Subcutaneous abdominal adipose tissue (tissue), 5 donors: ENCODE results near the gene ARFGEF3.

Experiments
- H3K27ac ChIP-seq: one replicate; pipeline ENCODE4 v1.7.0; 2013; ENCODE audit warnings: low read depth, mild to moderate bottlenecking, inconsistent platforms, low read length, moderate library complexity
- H3K27me3 ChIP-seq, 5 donors: one replicate each; pipeline ENCODE4 v1.7.0; 2013; ENCODE audit warnings: low read length in 5 of 5, inconsistent platforms in 1 of 5; ENCODE audit not compliant: control insufficient read depth in 5 of 5, insufficient read depth in 4 of 5
- H3K36me3 ChIP-seq, 5 donors: one replicate each; pipeline ENCODE4 v1.7.0; 2013; ENCODE audit warnings: low read length in 5 of 5; ENCODE audit not compliant: control insufficient read depth in 5 of 5, insufficient read depth in 5 of 5
- H3K4me1 ChIP-seq, 5 donors: one replicate each; pipeline ENCODE4 v1.7.0; 2013; ENCODE audit warnings: low read length in 5 of 5, mild to moderate bottlenecking in 3 of 5, moderate library complexity in 1 of 5; ENCODE audit not compliant: control insufficient read depth in 5 of 5, insufficient read depth in 5 of 5
- H3K4me3 ChIP-seq, 5 donors: one replicate each; pipeline ENCODE4 v1.7.0; 2013; ENCODE audit warnings: low read length in 5 of 5, low read depth in 1 of 5
- H3K9ac ChIP-seq, 5 donors: one replicate each; pipeline ENCODE4 v1.7.0; 2013; ENCODE audit warnings: low read length in 5 of 5, mild to moderate bottlenecking in 4 of 5, moderate library complexity in 3 of 5
- H3K9me3 ChIP-seq, 5 donors: one replicate each; pipeline ENCODE4 v1.7.0; 2013; ENCODE audit warnings: low read length in 5 of 5; ENCODE audit not compliant: control insufficient read depth in 5 of 5
- donor health status: healthy.
- donor health status: healthy.
- donor health status: healthy.
- donor health status: healthy.
- donor health status: healthy.

The ARFGEF3 gene

DNA sequence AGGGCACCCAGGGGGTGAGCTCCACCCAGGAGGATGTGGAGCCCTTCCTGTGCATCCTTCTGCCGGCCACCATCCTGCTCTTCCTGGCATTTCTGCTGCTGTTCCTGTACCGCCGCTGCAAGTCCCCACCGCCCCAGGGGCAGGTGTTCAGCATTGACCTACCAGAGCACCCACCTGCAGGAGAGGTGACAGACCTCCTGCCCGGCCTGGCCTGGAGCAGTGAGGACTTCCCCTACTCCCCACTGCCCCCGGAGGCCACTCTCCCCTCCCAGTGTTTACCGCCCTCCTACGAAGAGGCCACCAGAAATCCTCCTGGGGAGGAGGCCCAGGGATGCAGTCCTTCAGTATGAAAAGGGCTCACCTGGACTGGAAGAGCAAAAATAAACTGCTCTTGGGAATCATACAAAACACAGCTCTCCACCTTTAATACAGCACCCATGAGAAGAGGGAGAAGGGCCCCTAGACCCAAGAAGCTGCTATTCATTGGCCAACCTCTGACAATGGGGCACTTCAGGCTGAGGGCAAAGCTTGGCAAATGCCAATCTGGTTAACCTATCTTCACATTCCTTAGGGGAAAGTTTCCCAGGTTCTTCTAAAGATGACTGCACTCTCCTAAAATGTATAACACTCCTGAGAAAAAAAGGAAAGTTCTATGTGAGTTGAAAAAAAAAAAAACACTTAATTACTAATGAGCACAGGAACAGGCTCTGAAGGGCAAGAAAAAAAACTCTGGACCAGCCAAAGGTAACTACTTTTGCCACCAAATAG is 220.9 kb downstream of the ARFGEF3 start:
- H3K4me1 ChIP-seq: no peaks in the 10 kb centered on the region
- H3K9ac ChIP-seq: no peak overlapping the region
- no peaks in the 10 kb centered on the region for H3K27me3 ChIP-seq
- H3K36me3 ChIP-seq: no peaks in the 10 kb centered on the region
- no peak overlapping the region for H3K4me3 ChIP-seq
- H3K9me3 ChIP-seq: no peaks in the 10 kb centered on the region
- no peak overlapping the region for H3K27ac ChIP-seq

DNA sequence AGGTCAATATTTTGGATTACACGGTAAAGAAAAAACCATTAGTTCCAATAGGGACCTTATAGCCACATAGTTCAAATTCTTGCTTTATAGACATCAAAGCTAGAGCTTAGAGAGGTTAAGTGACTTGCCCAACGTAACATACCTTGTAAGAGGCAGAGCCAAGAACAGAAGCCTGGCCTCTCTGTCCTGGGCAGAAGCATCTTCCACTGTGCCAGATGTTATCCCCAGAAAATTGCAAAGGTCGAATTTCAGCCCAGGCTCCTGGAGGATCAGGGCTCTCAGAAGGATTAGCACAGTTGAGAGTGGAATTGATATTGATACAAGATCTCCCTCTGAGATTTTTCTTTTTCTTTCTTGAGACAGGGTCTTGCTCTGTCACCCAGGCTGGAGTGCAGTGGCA is 222.0 kb downstream of the ARFGEF3 start:
- Histone ChIP-seq H3K4me1 (no peaks in the 10 kb centered on the region), H3K9ac (no peak overlapping the region), H3K9me3 (no peaks in the 10 kb centered on the region), H3K27me3 (no peaks in the 10 kb centered on the region), H3K4me3 (no peak overlapping the region), H3K36me3 (no peaks in the 10 kb centered on the region), H3K27ac (no peak overlapping the region)

DNA sequence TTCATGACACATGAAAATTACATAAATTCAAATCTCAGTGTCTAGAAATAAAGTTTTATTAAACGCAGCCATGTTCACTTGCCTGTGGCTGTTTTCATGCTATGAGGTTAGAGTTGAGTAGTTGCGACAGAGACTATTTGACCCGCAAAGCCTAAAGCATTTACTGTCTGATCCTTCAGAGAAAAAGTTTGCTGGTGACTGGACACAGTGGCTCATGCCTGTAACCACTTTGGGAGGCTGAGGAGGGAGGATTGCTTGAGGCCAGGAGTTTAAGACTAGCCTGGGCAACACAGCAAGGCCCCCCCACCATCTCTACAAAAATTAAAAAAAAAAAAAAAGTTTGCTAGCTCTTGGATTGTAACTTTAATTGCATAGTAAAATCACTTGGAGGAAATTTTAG is 225.2 kb downstream of the ARFGEF3 start:
- Histone ChIP-seq H3K36me3 (no peaks in the 10 kb centered on the region), H3K27me3 (no peaks in the 10 kb centered on the region), H3K4me3 (no peak overlapping the region), H3K9ac (no peak overlapping the region), H3K27ac (no peak overlapping the region), H3K4me1 (no peaks in the 10 kb centered on the region), H3K9me3 (no peaks in the 10 kb centered on the region)

DNA sequence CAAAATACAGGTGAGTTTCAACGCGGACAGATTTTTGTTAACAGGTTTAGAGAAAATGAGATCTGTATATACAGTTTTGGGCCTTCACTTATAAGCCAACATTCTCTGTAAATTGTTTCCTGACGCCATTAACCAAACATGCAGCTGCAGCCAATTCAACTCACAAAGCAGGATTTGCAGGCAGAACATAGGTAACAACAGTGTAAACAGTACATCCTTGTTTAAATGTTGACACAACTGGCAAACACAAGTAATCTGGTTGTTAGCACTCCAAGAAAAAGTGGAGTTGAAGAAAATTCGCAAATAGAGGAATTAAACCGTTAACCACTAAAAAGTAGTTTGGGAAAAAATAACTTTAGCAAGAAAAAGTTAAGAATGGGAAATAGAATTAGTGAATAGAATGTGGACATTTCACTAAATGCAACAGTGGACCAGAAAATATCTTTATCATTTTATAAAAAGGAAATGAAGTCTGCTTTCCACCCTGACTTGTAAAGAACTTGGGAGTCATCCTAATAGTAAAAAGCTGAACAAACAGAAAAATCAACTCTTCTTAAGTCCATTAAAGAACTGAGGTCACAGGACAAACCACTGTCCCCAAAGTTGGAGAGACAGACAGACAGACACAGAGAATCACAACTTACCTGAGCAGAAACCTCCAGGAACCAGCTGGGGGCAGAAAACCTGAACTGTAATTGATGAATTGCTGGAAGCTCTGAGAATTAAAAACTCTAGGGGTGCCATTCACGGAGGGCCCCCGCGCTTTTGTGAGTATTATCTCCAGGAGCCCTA is 226.0 kb downstream of the ARFGEF3 start:
- H3K9ac ChIP-seq: no peak overlapping the region
- H3K9me3 ChIP-seq: no peaks in the 10 kb centered on the region
- no peak overlapping the region for H3K4me3 ChIP-seq
- no peaks in the 10 kb centered on the region for H3K36me3 ChIP-seq
- no peaks in the 10 kb centered on the region for H3K27me3 ChIP-seq
- H3K4me1 ChIP-seq: no peaks in the 10 kb centered on the region
- no peak overlapping the region for H3K27ac ChIP-seq

DNA sequence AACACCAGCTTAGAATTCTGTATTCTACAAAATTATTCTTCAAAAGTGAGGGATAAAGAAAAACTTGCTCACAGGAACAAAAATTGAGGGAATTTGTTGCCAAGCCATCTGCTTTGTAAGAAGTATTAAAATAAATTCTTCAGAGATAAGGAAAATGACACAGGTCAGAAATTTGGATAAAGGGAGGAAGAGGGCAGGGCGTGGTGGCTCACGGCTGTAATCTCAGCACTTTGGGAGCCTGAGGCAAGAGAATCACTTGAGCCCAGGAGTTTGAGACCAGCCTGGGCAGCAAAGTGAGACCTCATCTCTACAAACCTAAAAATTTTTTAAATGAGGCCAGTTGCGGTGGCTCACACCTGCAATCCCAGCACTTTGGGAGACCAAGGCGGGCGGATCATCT is 227.8 kb downstream of the ARFGEF3 start:
- no peaks in the 10 kb centered on the region for H3K9me3 ChIP-seq
- H3K27me3 ChIP-seq: no peaks in the 10 kb centered on the region
- H3K36me3 ChIP-seq: no peaks in the 10 kb centered on the region
- H3K4me1 ChIP-seq: no peaks in the 10 kb centered on the region
- no peak overlapping the region for H3K9ac ChIP-seq
- no peak overlapping the region for H3K27ac ChIP-seq
- H3K4me3 ChIP-seq: no peak overlapping the region
